Keratinocyte (primary cell): ENCODE results near the gene ADGRL3. TPM values are rescaled to one million over a fixed set of nuclear protein-coding genes. Genes with fewer than 3 reads are reported as not detected.

Experiments used
- DNase-seq: peaks from one replicate; pipeline ENCODE4 v3.0.0-alpha.2; 2011; ENCODE audit warnings: low read depth, missing footprints, low spot score
- FAIRE-seq: peaks from 2 replicates; lab custom pipeline; 2011; peaks lifted over from hg19 to GRCh38; lab: Jason Lieb, UNC
- H2AFZ ChIP-seq: 2 replicates; pipeline ENCODE4 v1.6.0; 2012; ENCODE audit warnings: low read length, control low read depth, inconsistent platforms; ENCODE audit not compliant: control insufficient read depth
- H3K27ac ChIP-seq: 2 replicates; pipeline ENCODE4 v1.5.1; 2011; ENCODE audit warnings: low read length; ENCODE audit not compliant: control insufficient read depth, insufficient read depth
- H3K27me3 ChIP-seq: 3 replicates; pipeline ENCODE4 v1.6.0; 2011; ENCODE audit warnings: low read length; ENCODE audit not compliant: control insufficient read depth, insufficient read depth; ENCODE audit errors: extremely low read depth
- H3K36me3 ChIP-seq, 2 experiments: 2 replicates in 1 of 2; 3 replicates in 1 of 2; pipeline ENCODE4 v1.5.1; 2011; ENCODE audit warnings: low read length in 2 of 2, mild to moderate bottlenecking in 1 of 2; ENCODE audit not compliant: control insufficient read depth in 2 of 2, insufficient read depth in 2 of 2; ENCODE audit errors: extremely low read depth in 1 of 2
- H3K4me1 ChIP-seq: 3 replicates; pipeline ENCODE4 v1.5.1; 2011; ENCODE audit warnings: low read length; ENCODE audit not compliant: control insufficient read depth, insufficient read depth; ENCODE audit errors: extremely low read depth
- H3K4me2 ChIP-seq: 3 replicates; pipeline ENCODE4 v1.6.0; 2011; ENCODE audit warnings: low read depth, low read length; ENCODE audit not compliant: control insufficient read depth, insufficient read depth; ENCODE audit errors: extremely low read depth
- H3K4me3 ChIP-seq, 3 experiments: fragments of 200-600 bp in 1 of 3; sonication (generic) in 1 of 3; 2 replicates in 2 of 3; 3 replicates in 1 of 3; pipeline ENCODE4 v1.5.1; 2011 to 2016; ENCODE audit warnings: low read length in 3 of 3, mild to moderate bottlenecking in 3 of 3, control low read depth in 2 of 3, inconsistent platforms in 1 of 3, low read depth in 1 of 3, mixed read lengths in 1 of 3, mixed run types in 1 of 3, moderate library complexity in 1 of 3; ENCODE audit not compliant: control insufficient read depth in 2 of 3, insufficient read depth in 2 of 3; ENCODE audit errors: extremely low read depth in 1 of 3
- H3K79me2 ChIP-seq: 2 replicates; pipeline ENCODE4 v1.6.0; 2012; ENCODE audit warnings: low read length; ENCODE audit not compliant: control insufficient read depth, insufficient read depth
- H3K9ac ChIP-seq: 3 replicates; pipeline ENCODE4 v1.6.0; 2011; ENCODE audit warnings: low read length; ENCODE audit not compliant: control insufficient read depth, insufficient read depth; ENCODE audit errors: extremely low read depth
- H3K9me1 ChIP-seq: 3 replicates; pipeline ENCODE4 v1.6.0; 2011; ENCODE audit warnings: low read length; ENCODE audit not compliant: control insufficient read depth, insufficient read depth; ENCODE audit errors: extremely low read depth
- H3K9me3 ChIP-seq: 2 replicates; pipeline ENCODE4 v1.5.1; 2012; ENCODE audit warnings: low read depth, low read length; ENCODE audit not compliant: control insufficient read depth
- H4K20me1 ChIP-seq: 3 replicates; pipeline ENCODE4 v1.6.0; 2011; ENCODE audit warnings: low read length; ENCODE audit not compliant: control insufficient read depth, insufficient read depth; ENCODE audit errors: extremely low read depth
- EZH2 ChIP-seq: IDR thresholded peaks from one replicate; pipeline ENCODE4 v1.6.1; 2012; ENCODE audit warnings: inconsistent platforms, mild to moderate bottlenecking, low read length, moderate library complexity
- dilution Hi-C: fragments of 300-500 bp; cut with MboI; formaldehyde crosslinking; loops from one replicate; pipeline ENCODE4 v1.7.0; 2020; ENCODE audit warnings: low sequenced_read_pairs; ENCODE audit not compliant: extremely low pct_ligation_motif_present
- polyA plus RNA-seq, 5 experiments: library from polyadenylated mRNA; depleted of rRNA in 3 of 5; stranded (reverse) in 3 of 5; stranded (forward) in 1 of 5; unstranded in 1 of 5; fragments of >200 nt; gene quantifications; 1 replicate in 1 of 5; 2 replicates in 3 of 5; 3 replicates in 1 of 5; pipeline versions ENCODE4 v1.2.1 to v1.2.3, GENCODE V29; 2011 to 2012; ENCODE audit warnings: missing spikeins in 2 of 5, low read depth in 1 of 5, low replicate concordance in 1 of 5
- TF ChIP-seq, protein P1 (sequence below), 3 experiments: IDR thresholded peaks in 1 of 3; conservative IDR thresholded peaks in 1 of 3; optimal IDR thresholded peaks in 1 of 3; 2 replicates in 2 of 3; 3 replicates in 1 of 3; pipeline versions ENCODE3 to v1.5.1; 2011; ENCODE audit warnings: low read length in 3 of 3, mild to moderate bottlenecking in 3 of 3, moderate library complexity in 2 of 3, control low read depth in 1 of 3, inconsistent platforms in 1 of 3; ENCODE audit not compliant: insufficient read depth in 2 of 3; ENCODE audit errors: extremely low read depth in 1 of 3

The ADGRL3 gene
- polyA plus RNA-seq, 1 donor (not counting 4 experiments of a cell fraction or from before 2014, with no cell fraction given) = 0.18 TPM

GRCh38 chr4:61665649-61666048 is 465.5 kb downstream of the ADGRL3 start:
- TF ChIP-seq, protein P1, sequence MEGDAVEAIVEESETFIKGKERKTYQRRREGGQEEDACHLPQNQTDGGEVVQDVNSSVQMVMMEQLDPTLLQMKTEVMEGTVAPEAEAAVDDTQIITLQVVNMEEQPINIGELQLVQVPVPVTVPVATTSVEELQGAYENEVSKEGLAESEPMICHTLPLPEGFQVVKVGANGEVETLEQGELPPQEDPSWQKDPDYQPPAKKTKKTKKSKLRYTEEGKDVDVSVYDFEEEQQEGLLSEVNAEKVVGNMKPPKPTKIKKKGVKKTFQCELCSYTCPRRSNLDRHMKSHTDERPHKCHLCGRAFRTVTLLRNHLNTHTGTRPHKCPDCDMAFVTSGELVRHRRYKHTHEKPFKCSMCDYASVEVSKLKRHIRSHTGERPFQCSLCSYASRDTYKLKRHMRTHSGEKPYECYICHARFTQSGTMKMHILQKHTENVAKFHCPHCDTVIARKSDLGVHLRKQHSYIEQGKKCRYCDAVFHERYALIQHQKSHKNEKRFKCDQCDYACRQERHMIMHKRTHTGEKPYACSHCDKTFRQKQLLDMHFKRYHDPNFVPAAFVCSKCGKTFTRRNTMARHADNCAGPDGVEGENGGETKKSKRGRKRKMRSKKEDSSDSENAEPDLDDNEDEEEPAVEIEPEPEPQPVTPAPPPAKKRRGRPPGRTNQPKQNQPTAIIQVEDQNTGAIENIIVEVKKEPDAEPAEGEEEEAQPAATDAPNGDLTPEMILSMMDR (optimal IDR thresholded peaks at IDR 0.05 in 1 of 3, IDR thresholded peaks at IDR 0.05 in 1 of 3, conservative IDR thresholded peaks at IDR 0.05 in 1 of 3; ENCODE audit: extremely low read depth in 1 of 3, insufficient read depth in 2 of 3, low read length in 3 of 3) = no peak
- TF ChIP-seq EZH2 = no peak
- H4K20me1 ChIP-seq = no peaks in the 10 kb centered on the region
- no peak overlapping the region for H3K4me3 ChIP-seq
- H3K9me3 ChIP-seq = no peaks in the 10 kb centered on the region
- no peaks in the 10 kb centered on the region for H3K36me3 ChIP-seq
- DNase-seq (no peak), FAIRE-seq (no peak)
- H3K9ac ChIP-seq = no peak overlapping the region
- no peaks in the 10 kb centered on the region for H3K9me1 ChIP-seq
- no peaks in the 10 kb centered on the region for H3K4me1 ChIP-seq
- no peaks in the 10 kb centered on the region for H3K79me2 ChIP-seq
- H3K4me2 ChIP-seq = no peak overlapping the region
- dilution Hi-C loops = no loop called here
- H3K27ac ChIP-seq = no peak overlapping the region
- no peaks in the 10 kb centered on the region for H3K27me3 ChIP-seq
- no peak overlapping the region for H2AFZ ChIP-seq

- H3K9me1 ChIP-seq = no peaks in the 10 kb centered on the region
- H3K4me3 ChIP-seq = no peak overlapping the region
- dilution Hi-C loops = no loop called here
- DNase-seq (no peak), FAIRE-seq (no peak)
- TF ChIP-seq, protein P1 (optimal IDR thresholded peaks at IDR 0.05 in 1 of 3, IDR thresholded peaks at IDR 0.05 in 1 of 3, conservative IDR thresholded peaks at IDR 0.05 in 1 of 3; ENCODE audit: extremely low read depth in 1 of 3, insufficient read depth in 2 of 3, low read length in 3 of 3) = no peak
- no peak for TF ChIP-seq EZH2
- H3K79me2 ChIP-seq = no peaks in the 10 kb centered on the region
- no peak overlapping the region for H3K27ac ChIP-seq
- no peaks in the 10 kb centered on the region for H3K36me3 ChIP-seq
- no peak overlapping the region for H3K4me2 ChIP-seq
- H3K27me3 ChIP-seq = no peaks in the 10 kb centered on the region
- no peak overlapping the region for H3K9ac ChIP-seq
- H2AFZ ChIP-seq = no peak overlapping the region
- H3K4me1 ChIP-seq = no peaks in the 10 kb centered on the region
- no peaks in the 10 kb centered on the region for H3K9me3 ChIP-seq
- H4K20me1 ChIP-seq = no peaks in the 10 kb centered on the region
Observed at GRCh38 chr4:61666244-61666643, 466.1 kb downstream of the ADGRL3 start.
